Left ventricle myocardium inferior (tissue), 1 donor: ENCODE measurements around the gene IFITM1. TPM values are rescaled to one million over a fixed set of nuclear protein-coding genes. Genes with fewer than 3 reads are reported as not detected.

Experiments used
- DNase-seq: peaks from one replicate; pipeline ENCODE4 v3.0.0-alpha.2; 2020
- H3K27ac ChIP-seq: fragments of 200-600 bp; replicated peaks from 2 replicates; pipeline ENCODE4 v1.8.0; 2021
- H3K27me3 ChIP-seq: fragments of 200-600 bp; 2 replicates; pipeline ENCODE4 v1.8.0; 2021; ENCODE audit warnings: low read depth
- H3K36me3 ChIP-seq: fragments of 200-600 bp; 2 replicates; pipeline ENCODE4 v1.8.0; 2021
- H3K4me1 ChIP-seq: fragments of 200-600 bp; 2 replicates; pipeline ENCODE4 v1.8.0; 2021
- H3K4me3 ChIP-seq: fragments of 200-600 bp; 2 replicates; pipeline ENCODE4 v1.8.0; 2021; ENCODE audit warnings: mild to moderate bottlenecking, moderate library complexity
- H3K9me3 ChIP-seq: fragments of 200-600 bp; replicated peaks from 2 replicates; pipeline ENCODE4 v1.8.0; 2021
- intact Hi-C: fragments of 100-400 bp; cut with micrococcal nuclease; formaldehyde crosslinking; loops from one replicate; pipeline ENCODE4 v1.11.0; 2022
- total RNA-seq: library from RNA; stranded (reverse); fragmentation: NEBNext Ultra II Directional; extraction: Animal tissue kit (Norgen Biotek cat#: 25700); gene quantifications from one replicate; pipeline ENCODE4 v1.2.1, GENCODE V29; 2021
- TF ChIP-seq, protein P1 (sequence below): fragments of 200-600 bp; IDR thresholded peaks from 2 replicates; pipeline ENCODE4 v1.8.0; 2021; ENCODE audit warnings: antibody characterized with exemption, mild to moderate bottlenecking, borderline replicate concordance
- donor health status: DM: no; HTN: yes; CAD: no; lungs with severe emphysema.

Gene IFITM1
- total RNA-seq, 1 donor from 2014 or later = 83.5 TPM

DNA sequence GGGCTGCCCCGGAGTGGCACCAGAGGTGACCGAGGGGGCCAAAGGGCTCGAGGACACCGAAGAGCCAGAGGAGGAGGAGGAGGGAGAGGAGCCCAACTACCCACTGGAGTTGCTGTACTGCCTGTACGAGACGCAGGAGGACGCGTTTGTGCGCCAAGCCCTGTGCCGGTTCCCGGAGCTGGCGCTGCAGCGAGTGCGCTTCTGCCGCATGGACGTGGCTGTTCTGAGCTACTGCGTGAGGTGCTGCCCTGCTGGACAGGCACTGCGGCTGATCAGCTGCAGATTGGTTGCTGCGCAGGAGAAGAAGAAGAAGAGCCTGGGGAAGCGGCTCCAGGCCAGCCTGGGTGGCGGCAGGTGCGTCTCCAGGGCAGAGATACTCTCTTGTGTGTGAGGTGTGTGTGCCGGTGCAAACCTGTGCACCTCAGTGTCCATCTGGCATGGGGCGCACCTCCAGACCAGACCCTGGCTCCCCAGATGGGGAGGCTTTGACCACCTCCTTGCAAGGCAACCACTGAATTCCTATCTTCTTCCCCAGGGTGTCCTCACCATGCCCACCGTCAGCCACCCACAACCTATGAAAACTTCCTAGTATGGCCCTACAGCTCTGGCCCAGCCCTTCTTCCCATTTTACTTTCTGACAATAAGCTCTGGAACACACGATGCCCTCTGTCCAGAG is 32.2 kb upstream of the IFITM1 start:
- no peak for DNase-seq
- TF ChIP-seq, protein P1, sequence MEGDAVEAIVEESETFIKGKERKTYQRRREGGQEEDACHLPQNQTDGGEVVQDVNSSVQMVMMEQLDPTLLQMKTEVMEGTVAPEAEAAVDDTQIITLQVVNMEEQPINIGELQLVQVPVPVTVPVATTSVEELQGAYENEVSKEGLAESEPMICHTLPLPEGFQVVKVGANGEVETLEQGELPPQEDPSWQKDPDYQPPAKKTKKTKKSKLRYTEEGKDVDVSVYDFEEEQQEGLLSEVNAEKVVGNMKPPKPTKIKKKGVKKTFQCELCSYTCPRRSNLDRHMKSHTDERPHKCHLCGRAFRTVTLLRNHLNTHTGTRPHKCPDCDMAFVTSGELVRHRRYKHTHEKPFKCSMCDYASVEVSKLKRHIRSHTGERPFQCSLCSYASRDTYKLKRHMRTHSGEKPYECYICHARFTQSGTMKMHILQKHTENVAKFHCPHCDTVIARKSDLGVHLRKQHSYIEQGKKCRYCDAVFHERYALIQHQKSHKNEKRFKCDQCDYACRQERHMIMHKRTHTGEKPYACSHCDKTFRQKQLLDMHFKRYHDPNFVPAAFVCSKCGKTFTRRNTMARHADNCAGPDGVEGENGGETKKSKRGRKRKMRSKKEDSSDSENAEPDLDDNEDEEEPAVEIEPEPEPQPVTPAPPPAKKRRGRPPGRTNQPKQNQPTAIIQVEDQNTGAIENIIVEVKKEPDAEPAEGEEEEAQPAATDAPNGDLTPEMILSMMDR = no peak
- Histone ChIP-seq H3K9me3 (no peaks in the 10 kb centered on the region), H3K36me3 (no peaks in the 10 kb centered on the region), H3K4me1 (peaks cover 36% of the 10 kb centered on the region), H3K27me3 (peaks cover 100% of the 10 kb centered on the region), H3K27ac (no peak overlapping the region), H3K4me3 (no peak overlapping the region)
- intact Hi-C loops = no loop called here

DNA sequence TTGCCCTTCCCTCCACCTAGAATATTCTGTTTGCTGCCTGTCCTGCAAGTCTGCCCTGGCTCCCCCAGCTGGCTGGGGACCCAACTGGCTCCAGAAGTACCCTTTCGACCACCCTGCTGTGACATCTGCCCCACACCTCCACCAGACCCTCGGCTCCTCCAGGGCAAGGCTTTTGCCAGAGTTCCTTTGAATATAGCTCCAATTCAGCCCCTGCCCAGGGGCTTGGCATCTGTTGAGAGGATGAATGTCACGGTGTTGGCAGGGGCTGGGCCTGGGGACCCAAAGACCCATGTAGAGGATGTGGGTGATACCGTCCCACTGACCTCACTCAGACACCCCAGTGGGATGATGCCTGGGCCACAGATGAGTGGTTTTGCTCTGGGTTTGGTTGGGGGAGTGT is 31.7 kb upstream of the IFITM1 start:
- Histone ChIP-seq H3K9me3 (no peaks in the 10 kb centered on the region), H3K27me3 (peaks cover 100% of the 10 kb centered on the region), H3K4me3 (no peak overlapping the region), H3K27ac (no peak overlapping the region), H3K4me1 (peaks cover 36% of the 10 kb centered on the region), H3K36me3 (no peaks in the 10 kb centered on the region)
- DNase-seq = no peak
- intact Hi-C loops = no loop called here
- TF ChIP-seq, protein P1 = no peak

DNA sequence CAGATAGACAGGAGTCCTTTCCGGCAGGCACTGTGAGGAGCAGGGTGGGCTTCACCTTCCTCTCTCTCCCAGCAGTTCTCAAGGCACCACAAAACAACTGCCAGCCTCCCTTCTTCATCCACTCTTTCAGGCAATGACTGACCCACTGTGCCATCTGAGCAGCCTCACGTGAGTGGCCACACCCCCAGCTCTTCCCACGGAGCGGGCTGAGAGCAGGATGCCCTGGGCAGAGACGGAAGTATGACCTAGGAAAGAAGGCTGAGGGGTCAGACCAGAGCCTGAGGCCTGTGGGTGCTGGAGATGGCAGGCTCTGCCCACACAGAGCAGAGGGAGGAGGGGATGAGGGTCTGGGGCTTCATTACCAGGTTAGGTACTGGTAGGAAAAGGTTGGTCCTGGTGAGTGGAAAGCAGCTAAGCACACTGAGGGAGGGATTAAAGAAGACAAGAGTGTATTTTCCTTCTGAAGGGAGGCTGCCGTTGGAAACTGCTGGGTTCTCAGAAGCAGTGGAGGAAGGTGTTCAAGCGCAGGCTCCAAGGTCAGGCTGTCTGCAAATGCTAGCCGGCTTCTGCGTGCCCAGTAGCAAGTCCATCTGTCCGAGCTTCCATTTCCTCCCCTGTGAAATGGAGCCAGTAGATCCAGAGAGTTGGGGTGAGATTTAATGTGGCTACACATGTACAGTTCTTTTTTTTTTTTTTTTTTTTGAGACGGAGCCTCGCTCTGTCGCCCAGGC is 31.0 kb upstream of the IFITM1 start:
- no peak overlapping the region for H3K4me3 ChIP-seq
- H3K9me3 ChIP-seq = no peaks in the 10 kb centered on the region
- intact Hi-C loops = no loop called here
- peaks cover 99% of the 10 kb centered on the region for H3K27me3 ChIP-seq
- no peaks in the 10 kb centered on the region for H3K36me3 ChIP-seq
- peaks cover 37% of the 10 kb centered on the region for H3K4me1 ChIP-seq
- DNase-seq = no peak
- no peak overlapping the region for H3K27ac ChIP-seq
- TF ChIP-seq, protein P1 = no peak

DNA sequence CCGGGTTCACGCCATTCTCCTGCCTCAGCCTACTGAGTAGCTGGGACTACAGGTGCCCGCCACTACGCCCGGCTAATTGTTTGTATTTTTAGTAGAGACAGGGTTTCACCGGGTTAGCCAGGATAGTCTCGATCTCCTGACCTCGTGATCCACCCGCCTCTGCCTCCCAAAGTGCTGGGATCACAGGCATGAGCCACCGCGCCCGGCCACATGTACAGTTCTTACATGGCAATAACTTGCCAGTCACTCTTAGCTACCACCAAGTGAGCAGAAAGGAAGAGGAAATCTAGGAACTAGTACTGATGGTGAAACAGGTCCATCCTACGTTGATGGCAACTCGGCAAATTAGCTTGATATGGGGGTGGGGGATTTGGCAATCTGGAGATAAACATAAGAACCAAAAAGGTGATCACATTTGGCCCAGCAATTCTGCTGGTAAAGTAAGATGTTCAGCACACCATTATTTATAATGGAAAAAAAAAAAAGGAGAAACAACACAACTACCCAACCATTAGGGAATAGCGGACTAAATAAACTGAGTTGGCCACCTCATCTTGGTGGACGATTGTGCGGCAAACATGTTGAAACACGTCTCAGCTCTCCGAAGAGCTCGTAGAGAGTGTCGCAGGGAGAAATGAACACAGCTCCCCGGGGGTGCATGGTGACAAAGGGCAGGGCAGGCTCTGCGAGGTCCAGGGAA is 30.3 kb upstream of the IFITM1 start:
- Histone ChIP-seq H3K9me3 (no peaks in the 10 kb centered on the region), H3K4me1 (peaks cover 41% of the 10 kb centered on the region), H3K4me3 (no peak overlapping the region), H3K27ac (no peak overlapping the region), H3K27me3 (peaks cover 99% of the 10 kb centered on the region), H3K36me3 (no peaks in the 10 kb centered on the region)
- intact Hi-C loops = no loop called here
- TF ChIP-seq, protein P1 = no peak
- no peak for DNase-seq

DNA sequence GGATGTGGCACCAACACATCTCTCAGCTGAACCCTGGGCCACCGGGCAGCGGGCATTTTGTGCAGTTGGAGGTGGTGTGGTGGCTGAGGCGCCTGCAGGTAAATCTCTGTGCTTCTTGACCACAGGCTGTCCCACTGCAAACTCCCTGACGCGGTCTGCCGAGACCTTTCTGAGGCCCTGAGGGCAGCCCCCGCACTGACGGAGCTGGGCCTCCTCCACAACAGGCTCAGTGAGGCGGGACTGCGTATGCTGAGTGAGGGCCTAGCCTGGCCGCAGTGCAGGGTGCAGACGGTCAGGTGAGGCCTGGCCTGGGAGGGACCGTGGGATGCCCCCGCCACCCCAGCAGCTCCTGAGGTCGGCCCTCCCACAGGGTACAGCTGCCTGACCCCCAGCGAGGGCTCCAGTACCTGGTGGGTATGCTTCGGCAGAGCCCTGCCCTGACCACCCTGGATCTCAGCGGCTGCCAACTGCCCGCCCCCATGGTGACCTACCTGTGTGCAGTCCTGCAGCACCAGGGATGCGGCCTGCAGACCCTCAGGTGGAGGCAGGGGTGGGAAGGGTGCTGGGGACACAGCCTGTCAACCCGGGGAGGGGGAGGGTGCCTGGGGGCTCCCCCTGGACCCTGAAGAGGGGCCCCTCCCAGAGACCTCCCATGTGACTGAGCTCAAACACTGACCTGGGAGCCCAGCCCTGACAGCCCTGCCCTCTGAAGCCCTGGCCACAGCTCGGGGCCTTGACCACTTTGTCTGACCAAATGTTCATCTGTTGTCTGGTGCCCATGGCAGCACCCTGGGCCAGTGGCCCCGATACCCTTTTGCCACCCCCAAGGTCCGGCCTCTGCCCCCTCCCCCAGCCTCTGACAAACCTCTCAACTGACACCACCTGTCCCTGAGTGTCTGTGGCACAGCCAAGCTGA is 29.5 kb upstream of the IFITM1 start:
- Histone ChIP-seq H3K36me3 (no peaks in the 10 kb centered on the region), H3K4me3 (no peak overlapping the region), H3K4me1 (peaks cover 37% of the 10 kb centered on the region), H3K27ac (no peak overlapping the region), H3K9me3 (no peaks in the 10 kb centered on the region), H3K27me3 (peaks cover 93% of the 10 kb centered on the region)
- DNase-seq = no peak
- TF ChIP-seq, protein P1 = no peak
- intact Hi-C loops = no loop called here
